Fibroblast of pulmonary artery (primary cell): Measurements from ENCODE around the gene SLAMF6.
"Not testable (repeated sequence)": the region's sequence is repeated elsewhere in the genome, so short reads cannot be mapped to it uniquely, and the experiment has no call there.

Experiments
- DNase-seq: peaks from one replicate; pipeline ENCODE4 v3.0.0-alpha.2; 2010; ENCODE audit warnings: low read depth
- H3K4me3 ChIP-seq: replicated peaks from 2 replicates; pipeline ENCODE4 v1.5.1; 2011; ENCODE audit warnings: low read depth, mild to moderate bottlenecking, control low read depth, low read length, moderate library complexity
- CTCF ChIP-seq: IDR thresholded peaks from 2 replicates; pipeline ENCODE4 v1.5.1; 2011; ENCODE audit warnings: mild to moderate bottlenecking, control low read depth, low read length, inconsistent platforms; ENCODE audit errors: missing control alignments

Gene SLAMF6

GRCh38 chr1:160560806-160561205 is 37.8 kb upstream of the SLAMF6 start:
- TF ChIP-seq CTCF, result no peak
- DNase-seq, result no peak
- no peak overlapping the region for H3K4me3 ChIP-seq

- no peak overlapping the region for H3K4me3 ChIP-seq
- no peak for DNase-seq
- TF ChIP-seq CTCF, result no peak
These were observed 37.1 kb upstream of the SLAMF6 start for GRCh38 chr1:160560045-160560705.

GRCh38 chr1:160559437-160559836 is 36.4 kb upstream of the SLAMF6 start:
- H3K4me3 ChIP-seq, DNase-seq: not testable (repeated sequence)

- no peak overlapping the region for H3K4me3 ChIP-seq
- TF ChIP-seq CTCF, result no peak
- no peak for DNase-seq
These were observed 35.8 kb upstream of the SLAMF6 start for GRCh38 chr1:160558660-160559380.

- H3K4me3 ChIP-seq, result no peak overlapping the region
- DNase-seq, result no peak
- no peak for TF ChIP-seq CTCF
These were observed 30.7 kb upstream of the SLAMF6 start for GRCh38 chr1:160553778-160554177.

- no peak for TF ChIP-seq CTCF
- no peak overlapping the region for H3K4me3 ChIP-seq
- DNase-seq, result no peak
These were observed 29.4 kb upstream of the SLAMF6 start for GRCh38 chr1:160552425-160552824.

GRCh38 chr1:160550572-160551034 is 27.5 kb upstream of the SLAMF6 start:
- DNase-seq, result no peak
- TF ChIP-seq CTCF, result no peak
- no peak overlapping the region for H3K4me3 ChIP-seq
